Retinal pigment epithelial cell (primary cell): ENCODE data around the gene PICALM.
A peak's percentile ranks its signal among the peaks of the same experiment; 100 is the strongest.

Experiments used
- DNase-seq: peaks from one replicate; pipeline ENCODE4 v3.0.0-alpha.2; 2010; ENCODE audit warnings: low read depth
- H3K4me3 ChIP-seq: 2 replicates; pipeline ENCODE4 v1.5.1; 2011; ENCODE audit warnings: mild to moderate bottlenecking, low read length, control low read depth, moderate library complexity
- TF ChIP-seq, protein P1 (sequence below): conservative IDR thresholded peaks from 2 replicates; pipeline ENCODE4 v1.5.1; 2011; ENCODE audit warnings: low read depth, low read length, control low read depth, inconsistent platforms

Gene PICALM

DNA sequence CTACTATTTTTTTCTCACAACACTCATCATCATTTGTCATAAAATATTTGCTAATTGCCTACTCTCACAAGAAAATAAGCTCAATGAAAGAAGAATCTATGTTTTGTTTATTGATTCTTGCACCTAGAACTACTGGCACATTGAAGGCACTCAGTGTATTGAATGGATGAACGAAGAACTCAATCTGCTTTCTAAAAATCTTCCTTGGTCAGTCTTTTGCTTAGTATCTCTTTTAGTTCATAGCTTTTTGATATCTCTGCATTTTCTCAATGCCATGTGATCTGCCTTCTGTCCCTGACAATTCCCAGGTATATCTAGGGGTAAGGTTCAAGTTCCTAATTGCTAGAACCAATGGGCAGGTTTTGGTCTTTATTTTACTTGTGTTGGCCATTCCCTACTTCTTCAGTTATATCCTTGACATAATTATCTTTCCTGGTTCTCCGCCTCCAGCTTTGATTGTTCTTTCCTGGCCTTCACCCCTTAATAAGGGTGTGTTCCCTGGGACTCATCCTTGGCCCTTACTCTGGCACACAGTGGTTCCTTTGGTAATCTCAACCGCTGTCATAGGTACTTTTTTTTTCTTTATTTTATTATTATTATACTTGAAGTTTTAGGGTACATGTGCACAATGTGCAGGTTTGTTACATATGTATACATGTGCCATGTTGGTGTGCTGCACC lies 117.3 kb downstream of the PICALM start:
- H3K4me3 ChIP-seq = no peak overlapping the region
- no peak for DNase-seq
- TF ChIP-seq, protein P1, sequence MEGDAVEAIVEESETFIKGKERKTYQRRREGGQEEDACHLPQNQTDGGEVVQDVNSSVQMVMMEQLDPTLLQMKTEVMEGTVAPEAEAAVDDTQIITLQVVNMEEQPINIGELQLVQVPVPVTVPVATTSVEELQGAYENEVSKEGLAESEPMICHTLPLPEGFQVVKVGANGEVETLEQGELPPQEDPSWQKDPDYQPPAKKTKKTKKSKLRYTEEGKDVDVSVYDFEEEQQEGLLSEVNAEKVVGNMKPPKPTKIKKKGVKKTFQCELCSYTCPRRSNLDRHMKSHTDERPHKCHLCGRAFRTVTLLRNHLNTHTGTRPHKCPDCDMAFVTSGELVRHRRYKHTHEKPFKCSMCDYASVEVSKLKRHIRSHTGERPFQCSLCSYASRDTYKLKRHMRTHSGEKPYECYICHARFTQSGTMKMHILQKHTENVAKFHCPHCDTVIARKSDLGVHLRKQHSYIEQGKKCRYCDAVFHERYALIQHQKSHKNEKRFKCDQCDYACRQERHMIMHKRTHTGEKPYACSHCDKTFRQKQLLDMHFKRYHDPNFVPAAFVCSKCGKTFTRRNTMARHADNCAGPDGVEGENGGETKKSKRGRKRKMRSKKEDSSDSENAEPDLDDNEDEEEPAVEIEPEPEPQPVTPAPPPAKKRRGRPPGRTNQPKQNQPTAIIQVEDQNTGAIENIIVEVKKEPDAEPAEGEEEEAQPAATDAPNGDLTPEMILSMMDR = no peak

DNA sequence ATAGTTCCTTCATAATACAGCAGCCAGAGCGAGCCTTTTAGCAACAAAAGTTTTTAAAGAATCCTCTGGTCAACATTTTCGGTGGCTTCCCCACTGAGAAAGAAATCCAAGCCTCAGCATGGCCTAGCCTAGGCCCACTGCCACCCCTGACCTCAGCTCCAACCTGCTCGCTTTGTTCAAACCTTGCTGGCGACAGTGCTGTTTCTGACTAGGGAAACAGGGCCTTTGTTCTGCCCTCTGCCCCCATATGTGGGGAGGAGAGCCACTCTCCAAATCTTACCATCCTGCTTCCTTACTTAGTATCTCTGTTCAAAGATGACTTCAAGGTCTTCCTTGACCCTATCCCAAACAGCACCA lies 117.9 kb downstream of the PICALM start:
- TF ChIP-seq, protein P1 = no peak
- H3K4me3 ChIP-seq = no peak overlapping the region
- DNase-seq = no peak

DNA sequence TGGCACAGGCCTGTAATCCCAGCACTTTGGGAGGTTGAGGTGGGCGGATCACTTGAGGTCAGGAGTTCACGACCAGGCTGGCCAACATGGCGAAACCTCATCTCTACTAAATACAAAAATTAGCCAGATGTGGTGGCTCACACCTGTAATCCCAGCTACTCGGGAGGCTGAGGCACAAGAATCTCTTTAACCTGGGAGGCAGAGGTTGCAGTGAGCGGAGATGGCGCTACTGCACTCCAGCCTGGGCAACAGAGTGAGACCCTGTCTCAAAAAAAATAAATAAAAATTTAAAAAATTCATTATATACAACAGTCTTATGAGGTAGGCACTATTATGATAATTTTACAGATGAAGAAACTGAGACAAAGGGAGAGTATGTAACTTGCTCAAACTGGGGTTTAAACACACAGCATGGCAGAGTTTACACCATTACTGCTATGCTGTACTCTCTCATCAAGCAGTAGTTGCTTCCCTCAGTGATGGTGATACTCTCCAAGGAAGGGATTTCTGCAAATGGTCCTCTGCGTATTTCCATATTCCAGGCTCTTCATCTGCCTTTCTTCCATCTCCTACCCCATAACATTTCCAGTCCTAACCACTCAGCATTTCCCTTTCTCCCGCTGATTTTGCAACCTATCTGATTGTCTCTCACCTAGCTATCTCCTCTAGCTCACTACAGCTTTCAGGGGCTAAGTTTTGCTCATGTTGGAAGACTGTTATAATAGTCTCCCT lies 118.4 kb downstream of the PICALM start:
- DNase-seq = no peak
- TF ChIP-seq, protein P1 = no peak
- no peak overlapping the region for H3K4me3 ChIP-seq

DNA sequence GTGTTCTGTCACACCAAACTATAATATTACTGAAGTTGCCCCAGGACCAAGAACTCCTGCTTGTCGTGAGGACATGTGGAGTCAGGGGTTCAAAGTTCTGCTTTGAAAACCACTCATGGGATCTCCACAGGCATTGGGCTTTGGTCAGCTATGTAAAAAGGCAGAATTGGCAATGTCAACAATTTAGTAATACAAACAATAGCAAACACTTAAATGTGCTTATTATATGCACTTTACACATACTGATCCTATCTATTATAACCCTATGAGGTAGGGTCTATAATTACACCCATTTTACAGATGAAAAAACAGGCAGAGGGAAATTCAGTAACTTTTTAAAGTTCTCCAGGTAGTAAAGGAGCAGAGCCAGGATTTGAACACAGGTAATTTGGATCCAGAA lies 119.1 kb downstream of the PICALM start:
- TF ChIP-seq, protein P1 = no peak
- DNase-seq = no peak

DNA sequence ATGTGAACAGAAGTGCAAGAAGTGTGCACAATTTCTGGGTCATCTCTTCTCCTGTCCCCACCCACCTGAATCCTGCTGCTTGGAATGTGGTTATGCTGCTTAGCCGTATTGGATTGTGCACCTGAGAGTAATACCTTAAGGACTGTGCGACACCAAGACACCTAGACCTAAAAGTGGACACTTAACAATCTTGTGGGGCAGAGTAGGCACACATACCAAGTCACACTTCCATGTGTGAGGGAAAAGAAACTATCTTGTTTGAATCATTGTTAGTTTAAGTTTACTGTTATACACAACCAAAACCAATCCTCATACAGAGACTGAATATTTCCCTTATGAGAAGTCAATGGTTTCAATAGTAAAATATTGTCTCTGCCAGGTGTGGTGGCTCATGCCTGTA lies 120.0 kb downstream of the PICALM start:
- H3K4me3 ChIP-seq = no peak overlapping the region
- no peak for DNase-seq
- TF ChIP-seq, protein P1 = no peak

More for the DNA sequence above, 119.1 kb downstream of the PICALM start:
- H3K4me3 ChIP-seq = no peak overlapping the region

DNA sequence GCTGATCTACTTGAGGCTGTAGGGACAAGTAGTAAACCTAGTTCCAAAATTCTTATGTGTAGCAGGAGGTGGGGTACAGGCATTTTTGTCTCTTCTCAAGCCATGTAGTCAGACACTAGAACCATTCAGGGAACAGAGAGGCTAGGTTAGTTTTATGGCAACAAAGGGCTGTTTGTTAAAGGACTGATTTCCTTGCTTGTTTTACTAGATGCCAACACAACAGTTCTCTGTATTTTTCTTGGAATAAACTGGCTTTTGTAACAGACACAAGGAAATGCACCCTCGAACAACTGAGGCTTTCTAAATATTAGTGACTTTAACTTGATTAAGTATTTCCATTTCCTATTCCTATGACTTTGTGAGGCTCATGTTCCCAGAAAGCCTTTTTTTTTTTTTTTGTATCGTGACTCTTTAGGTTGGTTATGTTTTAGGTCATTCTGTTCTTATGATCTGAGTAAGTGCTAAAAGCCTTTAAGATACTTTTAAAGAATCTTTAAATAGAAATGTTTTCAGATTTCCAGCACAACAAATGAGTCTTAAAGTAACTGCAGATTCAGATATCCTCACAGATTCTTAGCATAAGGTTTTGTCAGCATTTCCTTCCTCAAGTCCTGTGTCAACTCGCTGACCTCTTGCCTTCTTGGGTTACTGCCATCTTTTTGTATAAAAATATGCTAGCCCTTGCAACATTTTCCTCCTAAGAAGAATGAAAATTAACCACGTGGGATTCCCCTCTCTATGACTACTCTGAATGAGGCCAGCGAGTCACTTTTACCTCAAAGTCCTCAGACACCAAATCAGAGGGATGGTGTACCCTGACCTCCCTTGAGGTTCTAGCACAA lies 121.2 kb downstream of the PICALM start:
- H3K4me3 ChIP-seq = no peak overlapping the region
- TF ChIP-seq, protein P1 = no peak
- DNase-seq = peak; percentile 73
